ENCODE data around the gene TRIM14.

Gene TRIM14

GRCh38 chr9:98142925-98143481 lies 24.0 kb upstream of the TRIM14 start:
- no peak overlapping the region for H3K4me3 ChIP-seq (replicated peaks; ENCODE audit: low read depth, low read length)
- TF ChIP-seq CTCF (IDR thresholded peaks at IDR 0.05; ENCODE audit: low read length, missing control alignments): no peak
- DNase-seq (ENCODE audit: low read depth): no peak

- DNase-seq (ENCODE audit: low read depth): no peak
- H3K4me3 ChIP-seq (replicated peaks; ENCODE audit: low read depth, low read length): no peak overlapping the region
- TF ChIP-seq CTCF (IDR thresholded peaks at IDR 0.05; ENCODE audit: low read length, missing control alignments): no peak
Observed at GRCh38 chr9:98142182-98142907, 23.3 kb upstream of the TRIM14 start.

GRCh38 chr9:98140503-98140902 lies 21.5 kb upstream of the TRIM14 start:
- TF ChIP-seq CTCF (IDR thresholded peaks at IDR 0.05; ENCODE audit: low read length, missing control alignments): no peak
- H3K4me3 ChIP-seq (replicated peaks; ENCODE audit: low read depth, low read length): no peak overlapping the region
- no peak for DNase-seq (ENCODE audit: low read depth)

- TF ChIP-seq CTCF (IDR thresholded peaks at IDR 0.05; ENCODE audit: low read length, missing control alignments): no peak
- DNase-seq (ENCODE audit: low read depth): no peak
- H3K4me3 ChIP-seq (replicated peaks; ENCODE audit: low read depth, low read length): no peak overlapping the region
Observed at GRCh38 chr9:98136489-98136888, 17.5 kb upstream of the TRIM14 start.

- H3K4me3 ChIP-seq (replicated peaks; ENCODE audit: low read depth, low read length): no peak overlapping the region
- DNase-seq (ENCODE audit: low read depth): no peak
- no peak for TF ChIP-seq CTCF (IDR thresholded peaks at IDR 0.05; ENCODE audit: low read length, missing control alignments)
Observed at GRCh38 chr9:98135938-98136337, 16.9 kb upstream of the TRIM14 start.

GRCh38 chr9:98135558-98135934 lies 16.5 kb upstream of the TRIM14 start:
- DNase-seq (ENCODE audit: low read depth): no peak
- TF ChIP-seq CTCF (IDR thresholded peaks at IDR 0.05; ENCODE audit: low read length, missing control alignments): no peak
- no peak overlapping the region for H3K4me3 ChIP-seq (replicated peaks; ENCODE audit: low read depth, low read length)

Data from fibroblast of pulmonary artery (primary cell).